ENCODE data around the gene LRRC40.

The LRRC40 gene

GRCh38 chr1:70112838-70113237 lies 92.5 kb downstream of the LRRC40 start:
- Mint-ChIP-seq H3K9me3 (no peaks in the 10 kb centered on the region), H3K4me1 (peaks cover 6% of the 10 kb centered on the region), H3K4me3 (no peak overlapping the region), H3K36me3 (ENCODE audit: low read depth) (no peaks in the 10 kb centered on the region), H3K27ac (no peak overlapping the region), H3K27me3 (ENCODE audit: low read depth) (peaks cover 3% of the 10 kb centered on the region)
- no peak for TF ChIP-seq CTCF (IDR thresholded peaks at IDR 0.05; ENCODE audit: unreplicated experiment in 3 of 3)

GRCh38 chr1:70109241-70109640 lies 96.1 kb downstream of the LRRC40 start:
- H3K4me1 Mint-ChIP-seq, result no peaks in the 10 kb centered on the region
- no peak for TF ChIP-seq CTCF (IDR thresholded peaks at IDR 0.05; ENCODE audit: unreplicated experiment in 3 of 3)
- H3K4me3 Mint-ChIP-seq, result no peak overlapping the region
- H3K9me3 Mint-ChIP-seq, result no peaks in the 10 kb centered on the region
- H3K27ac Mint-ChIP-seq, result no peak overlapping the region
- H3K27me3 Mint-ChIP-seq (ENCODE audit: low read depth), result no peaks in the 10 kb centered on the region
- H3K36me3 Mint-ChIP-seq (ENCODE audit: low read depth), result no peaks in the 10 kb centered on the region

- H3K4me3 Mint-ChIP-seq, result no peak overlapping the region
- H3K9me3 Mint-ChIP-seq, result no peaks in the 10 kb centered on the region
- TF ChIP-seq CTCF (IDR thresholded peaks at IDR 0.05; ENCODE audit: unreplicated experiment in 3 of 3), result no peak
- no peak overlapping the region for H3K27ac Mint-ChIP-seq
- no peaks in the 10 kb centered on the region for H3K4me1 Mint-ChIP-seq
- H3K27me3 Mint-ChIP-seq (ENCODE audit: low read depth), result peaks cover 3% of the 10 kb centered on the region
- H3K36me3 Mint-ChIP-seq (ENCODE audit: low read depth), result no peaks in the 10 kb centered on the region
Observed at GRCh38 chr1:70103770-70104169, 101.6 kb downstream of the LRRC40 start.

- no peak for TF ChIP-seq CTCF (IDR thresholded peaks at IDR 0.05; ENCODE audit: unreplicated experiment in 3 of 3)
- no peaks in the 10 kb centered on the region for H3K4me1 Mint-ChIP-seq
- H3K36me3 Mint-ChIP-seq (ENCODE audit: low read depth), result no peaks in the 10 kb centered on the region
- no peak overlapping the region for H3K4me3 Mint-ChIP-seq
- no peaks in the 10 kb centered on the region for H3K9me3 Mint-ChIP-seq
- no peak overlapping the region for H3K27ac Mint-ChIP-seq
- H3K27me3 Mint-ChIP-seq (ENCODE audit: low read depth), result peaks cover 3% of the 10 kb centered on the region
Observed at GRCh38 chr1:70101774-70102173, 103.6 kb downstream of the LRRC40 start.

GRCh38 chr1:70101231-70101630 lies 104.1 kb downstream of the LRRC40 start:
- H3K4me3 Mint-ChIP-seq, result no peak overlapping the region
- no peak overlapping the region for H3K27ac Mint-ChIP-seq
- H3K9me3 Mint-ChIP-seq, result no peaks in the 10 kb centered on the region
- no peaks in the 10 kb centered on the region for H3K4me1 Mint-ChIP-seq
- no peak for TF ChIP-seq CTCF (IDR thresholded peaks at IDR 0.05; ENCODE audit: unreplicated experiment in 3 of 3)
- H3K27me3 Mint-ChIP-seq (ENCODE audit: low read depth), result peaks cover 3% of the 10 kb centered on the region
- no peaks in the 10 kb centered on the region for H3K36me3 Mint-ChIP-seq (ENCODE audit: low read depth)
